ENCODE results near the gene EFNA5.

Gene EFNA5

DNA sequence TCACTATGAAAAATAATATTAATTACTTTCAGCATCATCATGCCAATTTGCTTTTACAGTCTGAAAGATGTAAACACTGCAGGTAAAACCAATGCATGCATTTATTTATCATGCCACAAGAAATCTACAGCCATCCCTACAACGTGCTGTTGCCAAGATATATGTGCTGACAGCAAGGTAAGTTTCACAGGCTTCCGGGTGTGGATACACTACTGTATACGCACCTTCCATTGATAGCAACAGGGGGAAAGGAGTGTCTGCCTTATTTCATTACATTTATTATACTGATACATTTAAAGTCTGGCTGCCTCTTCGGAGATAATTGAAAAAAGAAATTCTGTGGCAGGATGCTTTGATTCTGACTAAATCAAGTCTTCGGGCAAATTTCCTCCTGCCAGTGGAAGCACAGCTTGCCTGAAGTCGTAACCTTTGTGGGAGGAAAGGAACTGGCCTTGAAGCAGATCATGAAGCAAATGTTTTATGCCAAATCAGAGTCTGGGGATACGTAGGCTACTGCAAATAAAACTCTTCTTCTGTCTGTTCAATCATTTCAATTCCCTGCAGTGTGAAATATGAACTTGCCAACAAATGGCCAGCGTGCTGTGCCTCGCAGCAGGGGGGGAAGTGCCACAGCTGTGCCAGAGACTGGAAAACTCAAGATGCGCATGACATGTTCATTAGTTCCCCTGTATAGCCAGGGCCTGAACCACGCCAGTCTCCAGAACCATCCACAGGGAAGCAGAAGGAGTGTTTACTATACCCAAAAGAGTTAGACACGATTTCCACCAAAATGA is 268.1 kb downstream of the EFNA5 start (continued):
- TF ChIP-seq, protein P1, sequence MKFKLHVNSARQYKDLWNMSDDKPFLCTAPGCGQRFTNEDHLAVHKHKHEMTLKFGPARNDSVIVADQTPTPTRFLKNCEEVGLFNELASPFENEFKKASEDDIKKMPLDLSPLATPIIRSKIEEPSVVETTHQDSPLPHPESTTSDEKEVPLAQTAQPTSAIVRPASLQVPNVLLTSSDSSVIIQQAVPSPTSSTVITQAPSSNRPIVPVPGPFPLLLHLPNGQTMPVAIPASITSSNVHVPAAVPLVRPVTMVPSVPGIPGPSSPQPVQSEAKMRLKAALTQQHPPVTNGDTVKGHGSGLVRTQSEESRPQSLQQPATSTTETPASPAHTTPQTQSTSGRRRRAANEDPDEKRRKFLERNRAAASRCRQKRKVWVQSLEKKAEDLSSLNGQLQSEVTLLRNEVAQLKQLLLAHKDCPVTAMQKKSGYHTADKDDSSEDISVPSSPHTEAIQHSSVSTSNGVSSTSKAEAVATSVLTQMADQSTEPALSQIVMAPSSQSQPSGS (tag by site-specific recombination; IDR thresholded peaks at IDR 0.05; ENCODE audit: low read depth): 0 out of 2 replicates have a peak, but pooled peaks have one; percentile 4
- TF ChIP-seq PRDM4 (tag by site-specific recombination; IDR thresholded peaks at IDR 0.05) (peak; percentile 42; the same call in 1 of the 2 replicates), SCRT2 (tag by site-specific recombination; IDR thresholded peaks at IDR 0.05) (0 out of 2 replicates have a peak, but pooled peaks have one; percentile 23), ZNF398 (tag by site-specific recombination; IDR thresholded peaks at IDR 0.05) (no peak), ZNF354C (tag by site-specific recombination; IDR thresholded peaks at IDR 0.05; ENCODE audit: borderline replicate concordance, low read depth) (no peak), ZNF558 (tag by site-specific recombination; IDR thresholded peaks at IDR 0.05) (0 out of 2 replicates have a peak, but pooled peaks have one; percentile 20)
- TF ChIP-seq, protein P2, sequence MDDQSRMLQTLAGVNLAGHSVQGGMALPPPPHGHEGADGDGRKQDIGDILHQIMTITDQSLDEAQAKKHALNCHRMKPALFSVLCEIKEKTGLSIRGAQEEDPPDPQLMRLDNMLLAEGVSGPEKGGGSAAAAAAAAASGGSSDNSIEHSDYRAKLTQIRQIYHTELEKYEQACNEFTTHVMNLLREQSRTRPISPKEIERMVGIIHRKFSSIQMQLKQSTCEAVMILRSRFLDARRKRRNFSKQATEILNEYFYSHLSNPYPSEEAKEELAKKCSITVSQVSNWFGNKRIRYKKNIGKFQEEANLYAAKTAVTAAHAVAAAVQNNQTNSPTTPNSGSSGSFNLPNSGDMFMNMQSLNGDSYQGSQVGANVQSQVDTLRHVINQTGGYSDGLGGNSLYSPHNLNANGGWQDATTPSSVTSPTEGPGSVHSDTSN (CRISPR knock-in tag; IDR thresholded peaks at IDR 0.05): no peak
- TF ChIP-seq, protein P3, sequence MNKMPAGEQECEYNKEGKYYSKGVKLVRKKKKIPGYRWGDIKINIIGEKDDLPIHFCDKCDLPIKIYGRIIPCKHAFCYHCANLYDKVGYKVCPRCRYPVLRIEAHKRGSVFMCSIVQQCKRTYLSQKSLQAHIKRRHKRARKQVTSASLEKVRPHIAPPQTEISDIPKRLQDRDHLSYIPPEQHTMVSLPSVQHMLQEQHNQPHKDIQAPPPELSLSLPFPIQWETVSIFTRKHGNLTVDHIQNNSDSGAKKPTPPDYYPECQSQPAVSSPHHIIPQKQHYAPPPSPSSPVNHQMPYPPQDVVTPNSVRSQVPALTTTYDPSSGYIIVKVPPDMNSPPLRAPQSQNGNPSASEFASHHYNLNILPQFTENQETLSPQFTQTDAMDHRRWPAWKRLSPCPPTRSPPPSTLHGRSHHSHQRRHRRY (tag by site-specific recombination; IDR thresholded peaks at IDR 0.05): no peak

GRCh38 chr5:107401470-107402122 is 269.1 kb downstream of the EFNA5 start:
- no peak for TF ChIP-seq ZNF792 (tag by site-specific recombination; IDR thresholded peaks at IDR 0.05)
- TF ChIP-seq PRDM1 (tag by site-specific recombination; IDR thresholded peaks at IDR 0.05): peak; percentile 20; the same call in 1 of the 2 replicates
- no peak for TF ChIP-seq ZNF26 (tag by site-specific recombination; IDR thresholded peaks at IDR 0.05)
- TF ChIP-seq IKZF3 (tag by site-specific recombination; IDR thresholded peaks at IDR 0.05): no peak
- no peak for TF ChIP-seq ZNF513 (tag by site-specific recombination; IDR thresholded peaks at IDR 0.05)
- Histone ChIP-seq H3K36me3 (ENCODE audit: control insufficient read depth in 2 of 2, insufficient read depth in 1 of 2, low read length in 2 of 2) (no peaks in the 10 kb centered on the region), H3K9me3 (ENCODE audit: control insufficient read depth, insufficient read depth, low read depth, low read length) (no peaks in the 10 kb centered on the region), H3K4me1 (ENCODE audit: control insufficient read depth, insufficient read depth, low read length) (peaks cover 27% of the 10 kb centered on the region), H3K4me3 (ENCODE audit: low read depth, low read length) (no peak overlapping the region), H3K27ac (ENCODE audit: extremely low read depth, low read depth, low read length) (no peak overlapping the region)
- ChIA-PET POLR2A (no interaction called here), CTCF (no interaction called here)

Measured in HEK293 (cell line).